HG02884 (cell line): ENCODE measurements around the gene KDM3B.

ENCODE experiments used
- ATAC-seq: cut with Tn5 transposase; IDR thresholded peaks from one replicate; pipeline ENCODE4 v1.9.1; 2021; ENCODE audit warnings: mild to moderate bottlenecking, moderate library complexity; ENCODE audit not compliant: unreplicated experiment

The KDM3B gene

DNA sequence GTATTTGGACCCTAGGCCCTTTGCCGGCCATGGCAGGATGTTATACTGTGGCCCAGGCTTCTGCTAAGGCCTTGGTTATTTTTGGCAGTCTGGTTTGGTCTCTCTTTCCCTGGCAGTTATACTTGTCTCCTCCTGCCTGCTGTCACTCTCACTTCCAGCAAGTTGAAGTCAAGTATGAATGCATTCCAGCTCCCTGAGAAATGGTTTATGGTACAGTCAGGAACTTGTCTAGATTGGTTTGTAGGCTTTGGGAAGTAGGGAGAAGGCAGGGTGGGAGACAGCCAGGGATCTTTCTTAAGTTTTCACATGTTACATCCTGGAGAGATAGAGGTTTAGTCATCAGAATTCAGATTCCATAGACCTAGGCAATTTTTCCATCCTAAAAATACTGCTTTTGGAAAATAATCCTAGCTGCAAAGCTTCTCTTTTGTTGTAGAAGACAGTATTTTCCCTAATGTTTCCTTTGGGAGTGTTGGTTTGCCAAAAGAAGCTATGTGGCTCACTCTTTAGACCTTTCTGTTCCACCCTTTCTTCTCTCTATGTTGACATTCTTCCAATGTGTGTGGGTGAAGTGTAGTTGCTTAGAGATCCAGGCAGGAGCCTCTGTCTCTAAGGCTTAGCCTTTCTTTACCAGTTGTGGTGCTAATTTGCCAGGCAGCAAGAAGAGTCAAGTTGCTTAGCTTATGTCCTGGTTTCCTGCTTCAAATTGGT, 2.5 kb upstream of the KDM3B start:
- ATAC-seq: no peak

GRCh38 chr5:138350563-138350890, 2.0 kb upstream of the KDM3B start:
- no peak for ATAC-seq

DNA sequence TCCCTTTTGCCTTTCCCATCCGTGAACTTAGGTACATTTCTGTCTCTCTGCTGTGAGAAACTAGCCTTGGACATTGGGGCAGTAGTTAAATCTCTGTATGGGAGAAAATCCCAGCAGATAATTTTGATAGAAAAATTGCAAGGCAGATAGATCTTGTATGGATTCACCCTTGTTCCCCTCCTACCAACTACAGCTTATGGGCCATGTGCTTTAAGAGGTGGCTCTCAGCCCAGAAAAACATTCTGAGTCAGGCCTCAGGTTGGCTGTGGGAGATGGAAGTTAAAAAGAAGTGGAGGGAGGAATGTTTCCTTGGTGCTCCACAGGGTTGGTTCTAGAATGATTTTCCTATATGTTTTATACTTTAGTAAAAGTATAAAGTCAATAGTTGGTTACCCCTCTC, 1.4 kb upstream of the KDM3B start:
- no peak for ATAC-seq

GRCh38 chr5:138351517-138351916, 968 bp upstream of the KDM3B start:
- no peak for ATAC-seq

- peak; percentile 35 for ATAC-seq
Measured at GRCh38 chr5:138352722-138353559, 456 bp downstream of the KDM3B start.

- no peak for ATAC-seq
Measured at GRCh38 chr5:138353560-138354080, 1.1 kb downstream of the KDM3B start.

- no peak for ATAC-seq
Measured at GRCh38 chr5:138354387-138354786, 1.9 kb downstream of the KDM3B start.

DNA sequence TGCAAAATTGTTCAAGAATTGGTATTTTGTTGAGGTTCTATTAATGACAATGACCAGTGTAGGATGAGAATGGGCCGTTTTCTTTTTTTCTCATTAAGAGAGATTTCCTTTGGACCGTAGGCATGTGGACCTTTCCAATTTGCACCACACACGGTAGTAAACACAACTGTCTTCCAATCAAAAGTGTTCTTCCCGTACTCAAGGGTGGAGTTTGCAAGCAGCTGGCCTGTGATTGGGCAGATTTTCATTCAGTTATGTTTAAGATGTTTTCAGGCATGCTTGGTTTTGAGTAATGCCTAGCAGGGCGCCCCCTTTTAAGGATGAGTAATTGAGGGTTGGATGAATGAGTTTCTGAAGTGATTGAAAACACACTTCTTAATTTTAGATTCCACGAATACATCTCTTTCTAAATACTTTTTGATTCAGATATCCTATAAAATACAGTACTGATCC, 2.5 kb downstream of the KDM3B start:
- no peak for ATAC-seq

GRCh38 chr5:138359621-138360020, 7.1 kb downstream of the KDM3B start:
- no peak for ATAC-seq

DNA sequence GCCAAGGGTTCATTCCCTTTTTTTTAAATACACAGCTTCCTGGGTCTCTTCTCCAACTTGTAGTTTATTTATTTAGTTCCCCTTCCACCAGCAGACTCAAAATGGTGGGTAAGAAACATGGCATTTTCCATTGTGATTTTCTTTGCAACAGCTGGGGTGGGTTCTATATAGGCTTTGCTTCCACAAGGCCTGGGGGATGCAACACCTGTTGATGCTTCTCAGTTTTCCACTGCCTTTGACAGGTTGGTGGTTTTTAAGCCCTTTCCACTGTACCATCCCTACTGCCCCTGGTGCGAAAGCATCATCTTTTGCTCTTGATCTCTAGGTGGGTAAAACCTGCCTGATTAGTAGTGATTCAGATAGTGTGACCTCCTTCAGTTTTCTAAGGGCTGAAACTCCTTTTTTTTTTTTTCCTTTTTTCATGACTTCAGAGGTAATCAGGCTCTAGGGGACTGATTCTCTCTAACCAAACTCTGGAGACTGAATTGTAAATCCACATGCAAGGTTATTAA, 8.5 kb downstream of the KDM3B start:
- ATAC-seq: no peak

GRCh38 chr5:138364576-138364975, 12.1 kb downstream of the KDM3B start:
- ATAC-seq: no peak

DNA sequence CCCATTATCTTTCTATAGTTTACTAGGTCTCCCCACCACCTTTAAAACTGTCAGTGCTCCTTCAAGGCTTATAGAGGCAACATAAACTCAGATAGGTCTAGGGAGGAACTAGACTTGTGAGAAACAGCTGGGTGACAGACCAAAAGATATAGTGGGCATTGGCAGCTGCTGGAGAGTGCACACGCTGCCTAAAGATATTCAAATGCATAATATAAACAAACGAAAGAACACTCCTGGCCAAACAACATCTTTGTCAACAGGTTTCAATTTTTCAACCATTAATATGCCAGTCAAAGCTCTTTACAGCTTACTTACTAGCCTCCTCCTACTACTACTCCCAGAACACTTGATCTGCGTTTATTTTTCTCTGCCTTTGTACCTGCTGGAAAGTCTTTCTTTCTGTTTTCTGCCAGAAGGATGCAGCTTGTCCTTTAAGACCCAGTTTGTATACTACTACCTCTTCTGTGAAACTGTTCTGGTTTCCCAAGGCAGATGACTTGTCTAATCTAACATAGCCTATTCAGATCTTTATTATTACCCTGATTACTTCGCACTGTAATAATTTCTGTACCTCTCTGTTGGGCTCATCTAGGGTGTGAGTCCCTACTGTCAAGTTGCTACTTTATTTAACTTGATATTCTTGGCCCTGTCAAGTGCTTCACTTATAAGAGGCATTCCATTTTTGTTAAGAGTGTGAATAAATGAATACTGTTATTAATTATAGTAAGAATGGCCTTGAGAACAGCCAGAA, 14.3 kb downstream of the KDM3B start:
- no peak for ATAC-seq

DNA sequence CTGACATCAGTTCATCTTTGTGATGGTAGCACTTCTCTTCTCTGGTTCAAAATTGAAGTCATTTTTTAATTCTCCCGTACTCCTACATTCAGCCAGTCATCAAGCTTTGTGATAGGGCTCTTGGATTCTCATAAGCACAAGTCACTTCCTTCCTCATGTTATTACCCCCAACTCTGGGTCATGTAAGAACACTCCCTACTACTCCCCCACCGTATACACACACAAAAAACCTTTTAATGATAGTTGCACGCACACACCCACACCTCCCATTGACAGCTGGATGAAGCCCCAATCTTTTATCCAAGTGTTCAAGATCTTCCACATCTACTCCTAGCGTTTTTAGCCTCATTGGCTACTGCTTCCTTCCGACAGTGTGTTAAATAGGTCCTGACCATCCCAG, 16.8 kb downstream of the KDM3B start:
- ATAC-seq: no peak

GRCh38 chr5:138369706-138370105, 17.2 kb downstream of the KDM3B start:
- ATAC-seq: no peak

DNA sequence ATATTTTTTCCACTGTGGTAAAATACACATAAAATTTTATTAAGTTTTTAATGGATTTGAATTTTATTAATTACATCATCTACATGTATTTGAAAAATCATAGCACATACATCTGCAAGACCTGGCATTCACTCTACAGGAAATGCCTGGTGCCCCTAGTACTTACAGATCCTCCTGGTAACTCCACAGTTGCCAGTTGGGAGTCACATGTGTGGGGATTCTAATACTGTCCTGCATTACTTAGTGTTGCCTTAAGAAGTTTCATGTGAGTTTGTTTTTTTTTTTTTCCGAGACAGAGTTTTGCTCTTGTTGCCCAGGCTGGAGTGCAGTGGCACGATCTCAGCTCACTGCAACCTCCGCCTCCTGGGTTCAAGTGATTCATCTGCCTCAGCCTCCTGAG, 18.1 kb downstream of the KDM3B start:
- no peak for ATAC-seq

DNA sequence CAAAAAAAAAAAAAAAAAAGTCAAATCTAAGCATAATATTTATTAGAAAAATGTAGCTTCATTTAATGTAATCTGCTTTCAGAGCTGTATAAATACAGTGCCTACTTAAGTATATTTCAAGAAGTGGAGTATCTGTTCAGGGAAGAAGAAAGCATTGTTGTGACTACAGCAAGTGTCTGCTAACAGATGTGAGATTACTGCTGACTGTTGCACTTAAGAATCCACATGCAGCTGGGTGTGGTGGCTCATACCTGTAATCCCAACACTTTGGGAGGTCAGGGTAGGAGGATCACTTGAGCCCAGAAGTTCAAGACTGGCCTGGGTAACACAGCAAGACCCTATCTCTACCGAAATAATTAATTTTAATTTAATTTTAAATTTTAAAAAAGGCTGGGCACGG, 19.0 kb downstream of the KDM3B start:
- no peak for ATAC-seq

- ATAC-seq: peak; percentile 78
Measured at GRCh38 chr5:138372225-138372624, 19.7 kb downstream of the KDM3B start.

- ATAC-seq: no peak
Measured at GRCh38 chr5:138372653-138373052, 20.2 kb downstream of the KDM3B start.

DNA sequence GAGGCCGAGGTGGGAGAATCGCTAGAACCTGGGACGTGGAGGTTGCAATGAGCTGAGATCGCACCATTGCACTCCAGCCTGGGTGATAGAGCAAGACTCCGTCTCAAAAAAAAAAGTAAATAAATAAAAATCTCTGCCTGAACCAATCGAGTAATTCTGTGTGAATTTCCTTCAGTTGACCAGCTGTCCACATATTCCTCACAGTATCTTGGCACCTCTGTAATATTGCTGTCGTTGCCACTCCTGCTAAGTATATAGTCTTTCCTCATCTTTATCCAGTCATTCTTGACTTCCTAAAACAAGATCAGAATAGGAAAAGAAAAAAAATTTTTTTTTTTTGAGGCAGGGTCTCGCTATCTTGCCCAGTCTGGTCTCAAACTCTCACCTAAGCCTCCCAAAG, 29.9 kb downstream of the KDM3B start:
- ATAC-seq: no peak

GRCh38 chr5:138385660-138386059, 33.2 kb downstream of the KDM3B start:
- no peak for ATAC-seq

GRCh38 chr5:138386290-138386689, 33.8 kb downstream of the KDM3B start:
- no peak for ATAC-seq
